HepG2 (cell line): ENCODE data around the gene TMCC2. TPM values are rescaled to one million over a fixed set of nuclear protein-coding genes. Genes with fewer than 3 reads are reported as not detected.

Source experiments
- ARID3A ChIP-seq: IDR thresholded peaks from 2 replicates; pipeline ENCODE4 v1.6.1; 2012; ENCODE audit warnings: low read depth, low read length, improper control_type of control experiment
- ARNT ChIP-seq: fragments of 450-650 bp; IDR thresholded peaks from 2 replicates; pipeline ENCODE4 v1.6.1; 2017
- ATF7-NPFF ChIP-seq: sonication (generic); formaldehyde crosslinking; IDR thresholded peaks from 2 replicates; pipeline ENCODE4 v1.8.1; 2023; ENCODE audit warnings: mild to moderate bottlenecking, low read depth, missing genetic modification reagents, moderate library complexity
- KDM2A ChIP-seq: sonication (generic); formaldehyde crosslinking; IDR thresholded peaks from 2 replicates; pipeline ENCODE4 v1.4.0; 2020; ENCODE audit warnings: low read depth, missing genetic modification reagents, borderline replicate concordance
- MAZ ChIP-seq, 2 experiments: sonication (generic) in 1 of 2; formaldehyde crosslinking in 1 of 2; IDR thresholded peaks; 2 replicates each; pipeline versions ENCODE4 v1.5.0 to v1.6.1; 2012 to 2020; ENCODE audit warnings: low read depth in 2 of 2, mild to moderate bottlenecking in 2 of 2, borderline replicate concordance in 1 of 2, improper control_type of control experiment in 1 of 2, low read length in 1 of 2, missing genetic modification reagents in 1 of 2, moderate library complexity in 1 of 2
- NFYB ChIP-seq: sonication (generic); formaldehyde crosslinking; IDR thresholded peaks from 2 replicates; pipeline ENCODE4 v1.4.0; 2020; ENCODE audit warnings: missing genetic modification reagents
- PHF8 ChIP-seq: sonication (generic); formaldehyde crosslinking; IDR thresholded peaks from 2 replicates; pipeline ENCODE4 v1.5.0; 2020; ENCODE audit warnings: missing genetic modification reagents
- SALL1 ChIP-seq: sonication (generic); formaldehyde crosslinking; IDR thresholded peaks from 2 replicates; pipeline ENCODE4 v1.8.0; 2022; ENCODE audit warnings: mild to moderate bottlenecking, missing genetic modification reagents
- SP1 ChIP-seq, 2 experiments: fragments of 450-650 bp in 1 of 2; sonication (generic) in 1 of 2; formaldehyde crosslinking in 1 of 2; IDR thresholded peaks; 2 replicates each; pipeline versions ENCODE4 v1.4.0 to v1.6.1; 2016 to 2020; ENCODE audit warnings: missing genetic modification reagents in 1 of 2
- SP2 ChIP-seq: sonication (generic); formaldehyde crosslinking; IDR thresholded peaks from 2 replicates; pipeline ENCODE4 v1.5.1; 2020; ENCODE audit warnings: mild to moderate bottlenecking, missing genetic modification reagents
- ZBTB14 ChIP-seq: sonication (generic); formaldehyde crosslinking; IDR thresholded peaks from 2 replicates; pipeline ENCODE4 v1.4.0; 2020; ENCODE audit warnings: missing genetic modification reagents
- ZBTB7B ChIP-seq: sonication (generic); formaldehyde crosslinking; IDR thresholded peaks from 2 replicates; pipeline ENCODE4 v1.4.0; 2020; ENCODE audit warnings: missing genetic modification reagents
- ZFP91 ChIP-seq: sonication (generic); formaldehyde crosslinking; IDR thresholded peaks from 2 replicates; pipeline ENCODE4 v1.9.0; 2022; ENCODE audit warnings: missing genetic modification reagents, mild to moderate bottlenecking, borderline replicate concordance
- ZNF12 ChIP-seq: sonication (generic); formaldehyde crosslinking; IDR thresholded peaks from 2 replicates; pipeline ENCODE4 v1.5.0; 2020; ENCODE audit warnings: missing genetic modification reagents
- ZNF367 ChIP-seq: sonication (generic); formaldehyde crosslinking; IDR thresholded peaks from 2 replicates; pipeline ENCODE4 v1.4.0; 2020; ENCODE audit warnings: missing genetic modification reagents, borderline replicate concordance
- ZNF772 ChIP-seq: sonication (generic); formaldehyde crosslinking; IDR thresholded peaks from 2 replicates; pipeline ENCODE4 v1.5.0; 2020; ENCODE audit warnings: mild to moderate bottlenecking, missing genetic modification reagents
- polyA plus RNA-seq, 8 experiments: library from polyadenylated mRNA; depleted of rRNA in 3 of 8; stranded (reverse) in 7 of 8; unstranded in 1 of 8; fragments of >200 nt; fragmentation: Illumina TruSeq in 4 of 8; extraction: Trizol in 4 of 8; gene quantifications; 2 replicates each; pipeline versions ENCODE4 v1.2.1 to v1.2.3, GENCODE V29; 2011 to 2016; ENCODE audit warnings: low read depth in 4 of 8, missing spikeins in 1 of 8, mixed read lengths in 1 of 8; ENCODE audit not compliant: insufficient read depth in 1 of 8
- total RNA-seq, 5 experiments: library from RNA; depleted of rRNA; stranded (reverse); fragments of >200 nt; fragmentation: Illumina TruSeq; extraction: Trizol; gene quantifications; 2 replicates each; pipeline ENCODE4 v1.2.3, GENCODE V29; 2016; ENCODE audit warnings: low read depth in 1 of 5
- TF ChIP-seq, protein P1 (sequence below): IDR thresholded peaks from 2 replicates; pipeline ENCODE4 v1.6.1; 2016; ENCODE audit warnings: control low read depth
- TF ChIP-seq, protein P2 (sequence below): sonication (generic); formaldehyde crosslinking; IDR thresholded peaks from 2 replicates; pipeline ENCODE4 v1.9.0; 2021; ENCODE audit warnings: missing genetic modification reagents, borderline replicate concordance
- TF ChIP-seq, protein P3 (sequence below): sonication (generic); formaldehyde crosslinking; IDR thresholded peaks from 2 replicates; pipeline ENCODE4 v1.4.0; 2020; ENCODE audit warnings: missing genetic modification reagents

TMCC2 gene
- total and polyA plus RNA-seq, 2 of the 13 experiments (the other 11 are each of a cell fraction or from before 2014, with no cell fraction given) = 0.12 to 0.24 TPM

DNA sequence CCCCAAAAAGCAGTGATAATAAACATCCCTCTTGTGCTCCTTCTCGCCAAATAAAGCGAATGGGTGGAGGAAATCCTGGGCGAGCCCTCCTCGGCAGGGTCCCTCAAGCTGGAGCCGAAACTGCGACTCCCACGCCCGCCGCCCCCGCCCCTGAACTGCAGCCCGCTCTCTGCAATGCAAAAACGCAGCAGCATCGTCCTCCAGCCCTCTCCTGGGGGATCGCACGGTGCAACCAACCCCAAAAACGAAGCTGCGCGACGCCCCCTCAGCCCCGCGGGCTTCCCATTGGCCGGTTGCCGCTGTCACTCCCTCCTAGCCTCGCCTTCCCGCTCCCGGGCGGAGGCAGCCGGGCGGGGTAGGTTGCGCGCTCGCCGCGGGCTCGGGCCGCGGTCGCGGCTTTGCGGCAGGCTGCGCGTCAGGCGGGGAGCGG, at the start of gene TMCC2 (continued):
- TF ChIP-seq ARID3A (no peak), SP1 (IDR thresholded peaks at IDR 0.05) (no peak), SP1 (CRISPR knock-in tag; IDR thresholded peaks at IDR 0.05) (peak; percentile 71), SALL1 (CRISPR knock-in tag) (peak; percentile 24; the same call in 1 of the 2 replicates), KDM2A (CRISPR knock-in tag) (0 out of 2 replicates have a peak, but pooled peaks have one; percentile 36), ARNT (no peak), ZBTB7B (CRISPR knock-in tag) (peak; percentile 65; the same call in 1 of the 2 replicates), SP2 (CRISPR knock-in tag) (peak; percentile 90), ZNF12 (CRISPR knock-in tag) (no peak), ZBTB14 (CRISPR knock-in tag) (peak; percentile 51; the same call in 1 of the 2 replicates), NFYB (CRISPR knock-in tag) (peak; percentile 92), ZFP91 (0 out of 2 replicates have a peak, but pooled peaks have one; percentile 29), MAZ (IDR thresholded peaks at IDR 0.05; ENCODE audit: borderline replicate concordance, low read depth, low read length) (peak; percentile 76; the same call in 1 of the 2 replicates), MAZ (CRISPR knock-in tag; IDR thresholded peaks at IDR 0.05; ENCODE audit: low read depth) (peak; percentile 78), ZNF367 (CRISPR knock-in tag) (no peak), PHF8 (CRISPR knock-in tag) (0 out of 2 replicates have a peak, but pooled peaks have one; percentile 32), ZNF772 (CRISPR knock-in tag) (0 out of 2 replicates have a peak, but pooled peaks have one; percentile 25), ATF7-NPFF (0 out of 2 replicates have a peak, but pooled peaks have one; percentile 19)
- TF ChIP-seq, protein P1, sequence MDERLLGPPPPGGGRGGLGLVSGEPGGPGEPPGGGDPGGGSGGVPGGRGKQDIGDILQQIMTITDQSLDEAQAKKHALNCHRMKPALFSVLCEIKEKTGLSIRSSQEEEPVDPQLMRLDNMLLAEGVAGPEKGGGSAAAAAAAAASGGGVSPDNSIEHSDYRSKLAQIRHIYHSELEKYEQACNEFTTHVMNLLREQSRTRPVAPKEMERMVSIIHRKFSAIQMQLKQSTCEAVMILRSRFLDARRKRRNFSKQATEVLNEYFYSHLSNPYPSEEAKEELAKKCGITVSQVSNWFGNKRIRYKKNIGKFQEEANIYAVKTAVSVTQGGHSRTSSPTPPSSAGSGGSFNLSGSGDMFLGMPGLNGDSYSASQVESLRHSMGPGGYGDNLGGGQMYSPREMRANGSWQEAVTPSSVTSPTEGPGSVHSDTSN = peak; percentile 84
- TF ChIP-seq, protein P2, sequence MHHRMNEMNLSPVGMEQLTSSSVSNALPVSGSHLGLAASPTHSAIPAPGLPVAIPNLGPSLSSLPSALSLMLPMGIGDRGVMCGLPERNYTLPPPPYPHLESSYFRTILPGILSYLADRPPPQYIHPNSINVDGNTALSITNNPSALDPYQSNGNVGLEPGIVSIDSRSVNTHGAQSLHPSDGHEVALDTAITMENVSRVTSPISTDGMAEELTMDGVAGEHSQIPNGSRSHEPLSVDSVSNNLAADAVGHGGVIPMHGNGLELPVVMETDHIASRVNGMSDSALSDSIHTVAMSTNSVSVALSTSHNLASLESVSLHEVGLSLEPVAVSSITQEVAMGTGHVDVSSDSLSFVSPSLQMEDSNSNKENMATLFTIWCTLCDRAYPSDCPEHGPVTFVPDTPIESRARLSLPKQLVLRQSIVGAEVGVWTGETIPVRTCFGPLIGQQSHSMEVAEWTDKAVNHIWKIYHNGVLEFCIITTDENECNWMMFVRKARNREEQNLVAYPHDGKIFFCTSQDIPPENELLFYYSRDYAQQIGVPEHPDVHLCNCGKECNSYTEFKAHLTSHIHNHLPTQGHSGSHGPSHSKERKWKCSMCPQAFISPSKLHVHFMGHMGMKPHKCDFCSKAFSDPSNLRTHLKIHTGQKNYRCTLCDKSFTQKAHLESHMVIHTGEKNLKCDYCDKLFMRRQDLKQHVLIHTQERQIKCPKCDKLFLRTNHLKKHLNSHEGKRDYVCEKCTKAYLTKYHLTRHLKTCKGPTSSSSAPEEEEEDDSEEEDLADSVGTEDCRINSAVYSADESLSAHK (CRISPR knock-in tag) = no peak
- TF ChIP-seq, protein P3, sequence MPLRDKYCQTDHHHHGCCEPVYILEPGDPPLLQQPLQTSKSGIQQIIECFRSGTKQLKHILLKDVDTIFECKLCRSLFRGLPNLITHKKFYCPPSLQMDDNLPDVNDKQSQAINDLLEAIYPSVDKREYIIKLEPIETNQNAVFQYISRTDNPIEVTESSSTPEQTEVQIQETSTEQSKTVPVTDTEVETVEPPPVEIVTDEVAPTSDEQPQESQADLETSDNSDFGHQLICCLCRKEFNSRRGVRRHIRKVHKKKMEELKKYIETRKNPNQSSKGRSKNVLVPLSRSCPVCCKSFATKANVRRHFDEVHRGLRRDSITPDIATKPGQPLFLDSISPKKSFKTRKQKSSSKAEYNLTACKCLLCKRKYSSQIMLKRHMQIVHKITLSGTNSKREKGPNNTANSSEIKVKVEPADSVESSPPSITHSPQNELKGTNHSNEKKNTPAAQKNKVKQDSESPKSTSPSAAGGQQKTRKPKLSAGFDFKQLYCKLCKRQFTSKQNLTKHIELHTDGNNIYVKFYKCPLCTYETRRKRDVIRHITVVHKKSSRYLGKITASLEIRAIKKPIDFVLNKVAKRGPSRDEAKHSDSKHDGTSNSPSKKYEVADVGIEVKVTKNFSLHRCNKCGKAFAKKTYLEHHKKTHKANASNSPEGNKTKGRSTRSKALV (CRISPR knock-in tag) = 0 out of 2 replicates have a peak, but pooled peaks have one; percentile 33
